ENCODE measurements around the gene TMEM25.

GRCh38 chr11:118511601-118512000 lies 19.4 kb upstream of the TMEM25 start:
- no peak for TF ChIP-seq CTCF (IDR thresholded peaks at IDR 0.05)
- TF ChIP-seq POLR2A (IDR thresholded peaks at IDR 0.05): no peak
- no peak for TF ChIP-seq EP300 (IDR thresholded peaks at IDR 0.05)

All from suprapubic skin (tissue), 3 donors.